Tibial nerve (tissue), 4 donors: ENCODE results near the gene TMEM231.

Experiments
- EP300 ChIP-seq, 2 donors: sonication (generic); formaldehyde crosslinking; IDR thresholded peaks; one replicate each; pipeline ENCODE4 v1.6.1; 2017; ENCODE audit warnings: antibody characterized with exemption in 2 of 2, mild to moderate bottlenecking in 1 of 2
- POLR2A ChIP-seq, 2 donors: fragments of 450-650 bp; IDR thresholded peaks; one replicate each; pipeline ENCODE4 v1.6.1; 2017; ENCODE audit warnings: antibody characterized with exemption in 2 of 2, mild to moderate bottlenecking in 2 of 2, moderate library complexity in 2 of 2
- TF ChIP-seq, protein P1 (sequence below), 5 experiments: fragments of 200-600 bp in 3 of 5; fragments of 450-650 bp in 2 of 5; sonication (generic) in 3 of 5; IDR thresholded peaks; one replicate each; pipeline ENCODE4 v1.5.1; 2016 to 2019; ENCODE audit warnings: antibody characterized with exemption in 5 of 5, mild to moderate bottlenecking in 3 of 5, moderate library complexity in 2 of 5

GRCh38 chr16:75599452-75600277 is 43.6 kb upstream of the TMEM231 start:
- TF ChIP-seq POLR2A (IDR thresholded peaks at IDR 0.05), result no peak
- TF ChIP-seq, protein P1, sequence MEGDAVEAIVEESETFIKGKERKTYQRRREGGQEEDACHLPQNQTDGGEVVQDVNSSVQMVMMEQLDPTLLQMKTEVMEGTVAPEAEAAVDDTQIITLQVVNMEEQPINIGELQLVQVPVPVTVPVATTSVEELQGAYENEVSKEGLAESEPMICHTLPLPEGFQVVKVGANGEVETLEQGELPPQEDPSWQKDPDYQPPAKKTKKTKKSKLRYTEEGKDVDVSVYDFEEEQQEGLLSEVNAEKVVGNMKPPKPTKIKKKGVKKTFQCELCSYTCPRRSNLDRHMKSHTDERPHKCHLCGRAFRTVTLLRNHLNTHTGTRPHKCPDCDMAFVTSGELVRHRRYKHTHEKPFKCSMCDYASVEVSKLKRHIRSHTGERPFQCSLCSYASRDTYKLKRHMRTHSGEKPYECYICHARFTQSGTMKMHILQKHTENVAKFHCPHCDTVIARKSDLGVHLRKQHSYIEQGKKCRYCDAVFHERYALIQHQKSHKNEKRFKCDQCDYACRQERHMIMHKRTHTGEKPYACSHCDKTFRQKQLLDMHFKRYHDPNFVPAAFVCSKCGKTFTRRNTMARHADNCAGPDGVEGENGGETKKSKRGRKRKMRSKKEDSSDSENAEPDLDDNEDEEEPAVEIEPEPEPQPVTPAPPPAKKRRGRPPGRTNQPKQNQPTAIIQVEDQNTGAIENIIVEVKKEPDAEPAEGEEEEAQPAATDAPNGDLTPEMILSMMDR (IDR thresholded peaks at IDR 0.05), result no peak
- no peak for TF ChIP-seq EP300 (IDR thresholded peaks at IDR 0.05)
